ENCODE measurements around the gene PLSCR3.

DNA sequence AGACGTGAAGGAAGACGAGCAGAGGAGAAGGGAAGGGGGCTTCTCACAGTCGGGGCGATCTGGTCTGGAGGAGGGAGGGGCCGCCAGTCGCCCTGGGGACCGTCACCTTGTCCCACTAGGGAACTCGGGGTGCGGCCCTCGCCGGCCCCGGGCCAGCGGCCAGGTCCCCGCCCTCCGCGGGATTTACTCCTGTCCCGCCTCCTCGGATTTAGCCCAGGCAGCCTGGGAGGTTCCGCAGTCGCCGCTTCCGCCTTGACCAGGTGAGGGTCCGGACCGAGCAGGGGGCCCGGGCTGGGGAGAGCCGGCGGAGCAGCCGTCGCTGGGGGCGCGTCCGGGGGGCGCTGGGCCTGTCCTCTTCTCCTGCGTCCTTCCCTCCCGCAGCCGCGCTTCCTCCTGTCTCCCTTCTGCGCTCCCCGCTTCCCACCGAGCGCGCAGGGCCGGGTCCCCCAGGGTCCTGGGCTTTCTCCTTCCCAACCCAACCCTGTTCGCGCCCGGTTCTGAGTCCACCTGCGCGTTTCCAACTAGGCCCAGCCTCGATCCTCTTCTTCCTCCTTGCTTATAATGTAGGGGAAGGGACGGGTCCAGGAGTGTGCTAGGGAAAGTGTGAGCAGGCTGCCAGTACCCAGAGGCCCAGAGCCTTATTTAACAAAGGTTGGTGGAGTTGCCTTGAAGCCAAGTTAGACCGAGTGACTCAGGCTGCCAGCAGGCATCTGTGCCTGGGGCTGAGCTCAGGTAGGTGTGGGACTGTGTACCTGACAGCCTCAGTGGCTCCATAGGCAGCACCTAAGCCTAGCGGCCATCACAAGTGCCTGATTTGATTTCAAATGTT, 13.3 kb downstream of the PLSCR3 start, which contains the start of gene TNK1:
- TF ChIP-seq, protein P1, sequence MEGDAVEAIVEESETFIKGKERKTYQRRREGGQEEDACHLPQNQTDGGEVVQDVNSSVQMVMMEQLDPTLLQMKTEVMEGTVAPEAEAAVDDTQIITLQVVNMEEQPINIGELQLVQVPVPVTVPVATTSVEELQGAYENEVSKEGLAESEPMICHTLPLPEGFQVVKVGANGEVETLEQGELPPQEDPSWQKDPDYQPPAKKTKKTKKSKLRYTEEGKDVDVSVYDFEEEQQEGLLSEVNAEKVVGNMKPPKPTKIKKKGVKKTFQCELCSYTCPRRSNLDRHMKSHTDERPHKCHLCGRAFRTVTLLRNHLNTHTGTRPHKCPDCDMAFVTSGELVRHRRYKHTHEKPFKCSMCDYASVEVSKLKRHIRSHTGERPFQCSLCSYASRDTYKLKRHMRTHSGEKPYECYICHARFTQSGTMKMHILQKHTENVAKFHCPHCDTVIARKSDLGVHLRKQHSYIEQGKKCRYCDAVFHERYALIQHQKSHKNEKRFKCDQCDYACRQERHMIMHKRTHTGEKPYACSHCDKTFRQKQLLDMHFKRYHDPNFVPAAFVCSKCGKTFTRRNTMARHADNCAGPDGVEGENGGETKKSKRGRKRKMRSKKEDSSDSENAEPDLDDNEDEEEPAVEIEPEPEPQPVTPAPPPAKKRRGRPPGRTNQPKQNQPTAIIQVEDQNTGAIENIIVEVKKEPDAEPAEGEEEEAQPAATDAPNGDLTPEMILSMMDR (conservative IDR thresholded peaks at IDR 0.05), result no peak
- TF ChIP-seq EZH2 (IDR thresholded peaks at IDR 0.05; ENCODE audit: low read depth), result no peak
